ENCODE measurements around the gene MARS1.

MARS1 gene

DNA sequence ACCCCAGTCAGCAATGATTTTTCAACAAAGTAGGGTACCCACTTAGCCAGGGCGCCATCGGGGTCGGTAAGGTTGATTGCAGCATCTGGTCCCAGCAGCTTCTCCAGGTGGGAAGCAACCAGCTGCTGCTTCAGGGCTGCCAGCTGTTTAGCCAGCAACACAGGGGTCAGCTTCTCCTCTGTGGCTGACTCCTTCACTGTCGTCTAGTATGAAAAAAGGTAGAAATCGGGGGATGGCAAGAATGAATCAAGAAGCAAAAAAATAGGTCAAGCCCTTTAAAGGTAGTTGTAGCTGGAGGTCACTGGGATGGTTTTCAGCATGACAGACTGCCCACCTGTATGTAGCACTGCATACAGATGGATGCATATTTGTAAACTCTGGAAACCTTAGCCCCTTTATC, 46.4 kb downstream of the MARS1 start:
- TF ChIP-seq, protein P1, sequence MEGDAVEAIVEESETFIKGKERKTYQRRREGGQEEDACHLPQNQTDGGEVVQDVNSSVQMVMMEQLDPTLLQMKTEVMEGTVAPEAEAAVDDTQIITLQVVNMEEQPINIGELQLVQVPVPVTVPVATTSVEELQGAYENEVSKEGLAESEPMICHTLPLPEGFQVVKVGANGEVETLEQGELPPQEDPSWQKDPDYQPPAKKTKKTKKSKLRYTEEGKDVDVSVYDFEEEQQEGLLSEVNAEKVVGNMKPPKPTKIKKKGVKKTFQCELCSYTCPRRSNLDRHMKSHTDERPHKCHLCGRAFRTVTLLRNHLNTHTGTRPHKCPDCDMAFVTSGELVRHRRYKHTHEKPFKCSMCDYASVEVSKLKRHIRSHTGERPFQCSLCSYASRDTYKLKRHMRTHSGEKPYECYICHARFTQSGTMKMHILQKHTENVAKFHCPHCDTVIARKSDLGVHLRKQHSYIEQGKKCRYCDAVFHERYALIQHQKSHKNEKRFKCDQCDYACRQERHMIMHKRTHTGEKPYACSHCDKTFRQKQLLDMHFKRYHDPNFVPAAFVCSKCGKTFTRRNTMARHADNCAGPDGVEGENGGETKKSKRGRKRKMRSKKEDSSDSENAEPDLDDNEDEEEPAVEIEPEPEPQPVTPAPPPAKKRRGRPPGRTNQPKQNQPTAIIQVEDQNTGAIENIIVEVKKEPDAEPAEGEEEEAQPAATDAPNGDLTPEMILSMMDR (IDR thresholded peaks at IDR 0.05; ENCODE audit: low read depth, low read length, missing control alignments), result no peak
- DNase-seq (ENCODE audit: low read depth), result no peak
- in situ Hi-C loops (cut with HindIII; ENCODE audit: low sequenced_read_pairs), result no loop called here

GRCh38 chr12:57534991-57535543, 47.2 kb downstream of the MARS1 start:
- no peak overlapping the region for H3K4me3 ChIP-seq (ENCODE audit: low read depth, low read length)
- TF ChIP-seq, protein P1 (IDR thresholded peaks at IDR 0.05; ENCODE audit: low read depth, low read length, missing control alignments), result no peak

More for the DNA sequence above, 46.4 kb downstream of the MARS1 start:
- H3K4me3 ChIP-seq (ENCODE audit: low read depth, low read length), result no peak overlapping the region

GRCh38 chr12:57535764-57536596, 48.1 kb downstream of the MARS1 start:
- no peak for DNase-seq (ENCODE audit: low read depth)
- in situ Hi-C loops (cut with HindIII; ENCODE audit: low sequenced_read_pairs), result no loop called here
- H3K4me3 ChIP-seq (ENCODE audit: low read depth, low read length), result no peak overlapping the region
- TF ChIP-seq, protein P1 (IDR thresholded peaks at IDR 0.05; ENCODE audit: low read depth, low read length, missing control alignments), result no peak

More at GRCh38 chr12:57534991-57535543, 47.2 kb downstream of the MARS1 start:
- in situ Hi-C loops (cut with HindIII; ENCODE audit: low sequenced_read_pairs), result no loop called here
- no peak for DNase-seq (ENCODE audit: low read depth)

DNA sequence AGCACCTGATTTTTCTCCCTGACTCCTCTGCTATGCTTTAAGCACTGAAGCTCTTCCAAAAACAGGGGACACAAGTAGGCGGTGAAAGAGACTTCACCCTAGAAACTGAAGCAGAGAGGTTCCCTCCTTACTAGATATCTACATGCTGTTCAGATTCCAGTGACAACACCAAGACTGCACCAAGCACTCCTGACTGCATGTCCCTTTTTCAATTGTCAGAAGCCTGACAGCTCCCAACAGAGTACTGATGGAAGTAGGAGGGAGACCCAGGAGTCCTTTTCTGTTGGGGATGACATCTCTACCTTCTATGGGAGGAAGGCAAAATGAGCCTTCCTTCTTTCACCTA, 48.7 kb downstream of the MARS1 start:
- H3K4me3 ChIP-seq (ENCODE audit: low read depth, low read length), result no peak overlapping the region
- TF ChIP-seq, protein P1 (IDR thresholded peaks at IDR 0.05; ENCODE audit: low read depth, low read length, missing control alignments), result no peak
- no peak for DNase-seq (ENCODE audit: low read depth)
- in situ Hi-C loops (cut with HindIII; ENCODE audit: low sequenced_read_pairs), result no loop called here

GRCh38 chr12:57539134-57539768, 51.4 kb downstream of the MARS1 start:
- in situ Hi-C loops (cut with HindIII; ENCODE audit: low sequenced_read_pairs), result no loop called here
- TF ChIP-seq, protein P1 (IDR thresholded peaks at IDR 0.05; ENCODE audit: low read depth, low read length, missing control alignments), result no peak
- H3K4me3 ChIP-seq (ENCODE audit: low read depth, low read length), result no peak overlapping the region
- no peak for DNase-seq (ENCODE audit: low read depth)

- no peak overlapping the region for H3K4me3 ChIP-seq (ENCODE audit: low read depth, low read length)
- no peak for DNase-seq (ENCODE audit: low read depth)
- in situ Hi-C loops (cut with HindIII; ENCODE audit: low sequenced_read_pairs), result no loop called here
- TF ChIP-seq, protein P1 (IDR thresholded peaks at IDR 0.05; ENCODE audit: low read depth, low read length, missing control alignments), result no peak
Measured at GRCh38 chr12:57541001-57541400, 53.1 kb downstream of the MARS1 start.

Measured in astrocyte of the cerebellum (primary cell).